ENCODE results near the gene ZP1. TPM values are rescaled to one million over a fixed set of nuclear protein-coding genes. Genes with fewer than 3 reads are reported as not detected.
A peak's percentile ranks its signal among the peaks of the same experiment; 100 is the strongest.

ZP1 gene
- total RNA-seq, 3 donors from 2014 or later (not counting 1 experiment from before 2014, with no cell fraction given): 0.35 TPM; not detected in 2

GRCh38 chr11:60844045-60844869, 23.1 kb upstream of the ZP1 start:
- peak overlapping the region; percentile 4 for H3K4me3 Mint-ChIP-seq
- no peaks in the 10 kb centered on the region for H3K9me3 ChIP-seq (ENCODE audit: control insufficient read depth, insufficient read depth, low read length)
- peaks cover 15% of the 10 kb centered on the region for H3K36me3 ChIP-seq (ENCODE audit: control insufficient read depth, insufficient read depth, low read length)
- peak overlapping the region in 1 of 2 donors; percentile 91 for H3K27ac Mint-ChIP-seq
- no peak overlapping the region for H3K4me3 ChIP-seq (ENCODE audit: low read length)
- no peak overlapping the region for H3K27ac ChIP-seq (ENCODE audit: low read length)
- no peak for TF ChIP-seq CTCF (IDR thresholded peaks at IDR 0.05)
- no peaks in the 10 kb centered on the region for H3K36me3 Mint-ChIP-seq
- DNase-seq (no peak), ATAC-seq (no peak)
- WGBS (ENCODE audit: insufficient coverage): 83% methylated on average over 10 of the region's 10 CpGs
- intact Hi-C loops (cut with micrococcal nuclease): no loop called here
- H3K9me3 Mint-ChIP-seq: no peaks in the 10 kb centered on the region
- peaks cover 39 to 52% of the 10 kb centered on the region in 2 donors for H3K4me1 Mint-ChIP-seq
- H3K4me1 ChIP-seq (ENCODE audit: control insufficient read depth, insufficient read depth, low read length): peaks cover 33% of the 10 kb centered on the region
- no peaks in the 10 kb centered on the region for H3K27me3 ChIP-seq (ENCODE audit: control insufficient read depth, insufficient read depth, low read length)
- H3K27me3 Mint-ChIP-seq (ENCODE audit: low read depth in 2 of 2): no peaks in the 10 kb centered on the region

GRCh38 chr11:60844870-60845221, 22.5 kb upstream of the ZP1 start:
- WGBS (ENCODE audit: insufficient coverage): 74% methylated on average over 4 of the region's 4 CpGs
- no peaks in the 10 kb centered on the region for H3K36me3 Mint-ChIP-seq

GRCh38 chr11:60845338-60845737, 22.0 kb upstream of the ZP1 start:
- Histone ChIP-seq H3K9me3 (ENCODE audit: control insufficient read depth, insufficient read depth, low read length) (no peaks in the 10 kb centered on the region), H3K36me3 (ENCODE audit: control insufficient read depth, insufficient read depth, low read length) (peaks cover 26% of the 10 kb centered on the region), H3K4me1 (ENCODE audit: control insufficient read depth, insufficient read depth, low read length) (peaks cover 33% of the 10 kb centered on the region), H3K27me3 (ENCODE audit: control insufficient read depth, insufficient read depth, low read length) (no peaks in the 10 kb centered on the region), H3K4me3 (ENCODE audit: low read length) (no peak overlapping the region), H3K27ac (ENCODE audit: low read length) (no peak overlapping the region)
- Mint-ChIP-seq H3K36me3 (no peaks in the 10 kb centered on the region), H3K27me3 (ENCODE audit: low read depth in 2 of 2) (no peaks in the 10 kb centered on the region), H3K9me3 (no peaks in the 10 kb centered on the region), H3K4me1 (peaks cover 39 to 52% of the 10 kb centered on the region in 2 donors), H3K4me3 (peak overlapping the region; percentile 28), H3K27ac (peak overlapping the region in 1 of 2 donors; percentile 91)
- intact Hi-C loops (cut with micrococcal nuclease): no loop called here
- ATAC-seq (no peak), DNase-seq (no peak)
- TF ChIP-seq CTCF (IDR thresholded peaks at IDR 0.05): no peak
- 90% methylated on average over 8 of the region's 8 CpGs for WGBS (ENCODE audit: insufficient coverage)

More at GRCh38 chr11:60844870-60845221, 22.5 kb upstream of the ZP1 start:
- Histone ChIP-seq H3K9me3 (ENCODE audit: control insufficient read depth, insufficient read depth, low read length) (no peaks in the 10 kb centered on the region), H3K4me3 (ENCODE audit: low read length) (no peak overlapping the region), H3K4me1 (ENCODE audit: control insufficient read depth, insufficient read depth, low read length) (peaks cover 33% of the 10 kb centered on the region), H3K36me3 (ENCODE audit: control insufficient read depth, insufficient read depth, low read length) (peaks cover 21% of the 10 kb centered on the region), H3K27ac (ENCODE audit: low read length) (no peak overlapping the region), H3K27me3 (ENCODE audit: control insufficient read depth, insufficient read depth, low read length) (no peaks in the 10 kb centered on the region)
- peaks cover 39 to 52% of the 10 kb centered on the region in 2 donors for H3K4me1 Mint-ChIP-seq
- no peaks in the 10 kb centered on the region for H3K9me3 Mint-ChIP-seq
- no peak for DNase-seq
- no peak for TF ChIP-seq CTCF (IDR thresholded peaks at IDR 0.05)
- intact Hi-C loops (cut with micrococcal nuclease): no loop called here
- peak overlapping the region in 1 of 2 donors; percentile 91 for H3K27ac Mint-ChIP-seq
- H3K27me3 Mint-ChIP-seq (ENCODE audit: low read depth in 2 of 2): no peaks in the 10 kb centered on the region
- H3K4me3 Mint-ChIP-seq: peak overlapping the region; percentile 4
- ATAC-seq: no peak

Measured in natural killer cell (primary cell).